ENCODE data around the gene RABEPK. TPM values are rescaled to one million over a fixed set of nuclear protein-coding genes. Genes with fewer than 3 reads are reported as not detected.
"Not testable (repeated sequence)": the region's sequence is repeated elsewhere in the genome, so short reads cannot be mapped to it uniquely, and the experiment has no call there.

RABEPK gene
- total RNA-seq, 1 donor from 2014 or later = 30.7 TPM

GRCh38 chr9:125161284-125161918 lies 38.9 kb upstream of the RABEPK start:
- Histone ChIP-seq H3K4me2 (ENCODE audit: low read length) (no peak overlapping the region), H2AFZ (ENCODE audit: low read depth, low read length) (no peak overlapping the region), H3K9ac (ENCODE audit: low read length) (no peak overlapping the region), H3K4me3 (ENCODE audit: insufficient read depth, low read depth, low read length) (no peak overlapping the region), H3K36me3 (ENCODE audit: insufficient read depth, low read length) (peaks cover 7% of the 10 kb centered on the region), H3K9me3 (ENCODE audit: insufficient read depth, low read depth, low read length) (no peaks in the 10 kb centered on the region), H4K20me1 (ENCODE audit: insufficient read depth, low read length) (peaks cover 26% of the 10 kb centered on the region), H3K27ac (ENCODE audit: low read depth, low read length) (no peak overlapping the region), H3K79me2 (ENCODE audit: insufficient read depth, low read length) (peaks cover 45% of the 10 kb centered on the region), H3K27me3 (ENCODE audit: insufficient read depth, low read length) (no peaks in the 10 kb centered on the region), H3K4me1 (ENCODE audit: insufficient read depth, low read length) (no peaks in the 10 kb centered on the region)
- FAIRE-seq (no peak), DNase-seq (ENCODE audit: low read depth) (peak; percentile 27)
- Mint-ChIP-seq H3K9me3 (ENCODE audit: unreplicated experiment) (no peaks in the 10 kb centered on the region), H3K36me3 (ENCODE audit: low read depth, unreplicated experiment) (peaks cover 5% of the 10 kb centered on the region), H3K4me1 (ENCODE audit: low read depth, unreplicated experiment) (peaks cover 11% of the 10 kb centered on the region), H3K4me3 (ENCODE audit: unreplicated experiment) (no peak overlapping the region), H3K27me3 (ENCODE audit: low read depth, unreplicated experiment) (no peaks in the 10 kb centered on the region), H3K27ac (ENCODE audit: unreplicated experiment) (no peak overlapping the region)
- TF ChIP-seq EZH2 (IDR thresholded peaks at IDR 0.05; ENCODE audit: insufficient read depth, low read length) = no peak
- TF ChIP-seq CTCF (IDR thresholded peaks at IDR 0.05; ENCODE audit: insufficient read depth, low read depth, low read length) = no peak

DNA sequence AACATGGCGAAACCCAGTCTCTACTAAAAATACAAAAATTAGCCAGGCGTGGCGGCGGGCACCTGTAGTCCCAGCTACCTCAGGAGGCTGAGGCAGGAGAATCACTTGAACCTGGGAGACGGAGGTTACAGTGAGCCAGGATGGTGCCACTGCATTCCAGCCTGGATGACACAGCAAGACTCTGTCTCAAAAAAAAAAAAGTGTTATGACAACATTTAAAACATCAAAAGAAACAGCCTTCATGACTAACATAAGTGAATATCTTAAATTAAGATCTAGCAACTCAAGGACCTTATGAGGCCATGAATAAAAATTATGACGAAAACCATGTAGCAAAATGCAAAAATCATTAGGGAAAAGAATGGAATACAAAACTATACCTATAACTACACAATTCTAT lies 37.5 kb upstream of the RABEPK start:
- Histone ChIP-seq H3K79me2 (ENCODE audit: insufficient read depth, low read length) (peaks cover 50% of the 10 kb centered on the region), H4K20me1 (ENCODE audit: insufficient read depth, low read length) (peaks cover 32% of the 10 kb centered on the region)
- H2AFZ ChIP-seq (ENCODE audit: low read depth, low read length); DNase-seq (ENCODE audit: low read depth); H3K9me3 ChIP-seq (ENCODE audit: insufficient read depth, low read depth, low read length); H3K27ac ChIP-seq (ENCODE audit: low read depth, low read length); H3K4me3 ChIP-seq (ENCODE audit: insufficient read depth, low read depth, low read length); H3K9me3 Mint-ChIP-seq (ENCODE audit: unreplicated experiment); H3K4me2 ChIP-seq (ENCODE audit: low read length); FAIRE-seq; H3K27me3 ChIP-seq (ENCODE audit: insufficient read depth, low read length); H3K4me3 Mint-ChIP-seq (ENCODE audit: unreplicated experiment); H3K4me1 ChIP-seq (ENCODE audit: insufficient read depth, low read length); H3K36me3 ChIP-seq (ENCODE audit: insufficient read depth, low read length); H3K27me3 Mint-ChIP-seq (ENCODE audit: low read depth, unreplicated experiment); H3K36me3 Mint-ChIP-seq (ENCODE audit: low read depth, unreplicated experiment); H3K9ac ChIP-seq (ENCODE audit: low read length): not testable (repeated sequence)
- peak overlapping the region; percentile 67 for H3K27ac Mint-ChIP-seq (ENCODE audit: unreplicated experiment)
- peaks cover 11% of the 10 kb centered on the region for H3K4me1 Mint-ChIP-seq (ENCODE audit: low read depth, unreplicated experiment)

- Histone ChIP-seq H3K4me2 (ENCODE audit: low read length) (no peak overlapping the region), H3K4me3 (ENCODE audit: insufficient read depth, low read depth, low read length) (no peak overlapping the region), H3K27me3 (ENCODE audit: insufficient read depth, low read length) (no peaks in the 10 kb centered on the region), H3K36me3 (ENCODE audit: insufficient read depth, low read length) (peaks cover 2% of the 10 kb centered on the region), H4K20me1 (ENCODE audit: insufficient read depth, low read length) (peaks cover 22% of the 10 kb centered on the region), H3K9ac (ENCODE audit: low read length) (no peak overlapping the region), H2AFZ (ENCODE audit: low read depth, low read length) (no peak overlapping the region), H3K4me1 (ENCODE audit: insufficient read depth, low read length) (peaks cover 3% of the 10 kb centered on the region), H3K27ac (ENCODE audit: low read depth, low read length) (no peak overlapping the region), H3K9me3 (ENCODE audit: insufficient read depth, low read depth, low read length) (no peaks in the 10 kb centered on the region), H3K79me2 (ENCODE audit: insufficient read depth, low read length) (peaks cover 41% of the 10 kb centered on the region)
- no peak for TF ChIP-seq CTCF (IDR thresholded peaks at IDR 0.05; ENCODE audit: insufficient read depth, low read depth, low read length)
- TF ChIP-seq EZH2 (IDR thresholded peaks at IDR 0.05; ENCODE audit: insufficient read depth, low read length) = no peak
- no peaks in the 10 kb centered on the region for H3K9me3 Mint-ChIP-seq (ENCODE audit: unreplicated experiment)
- H3K4me3 Mint-ChIP-seq (ENCODE audit: unreplicated experiment) = no peak overlapping the region
- no peak for DNase-seq (ENCODE audit: low read depth)
- no peak for FAIRE-seq
- H3K4me1 Mint-ChIP-seq (ENCODE audit: low read depth, unreplicated experiment) = peaks cover 5% of the 10 kb centered on the region
- peaks cover 1% of the 10 kb centered on the region for H3K36me3 Mint-ChIP-seq (ENCODE audit: low read depth, unreplicated experiment)
- no peaks in the 10 kb centered on the region for H3K27me3 Mint-ChIP-seq (ENCODE audit: low read depth, unreplicated experiment)
- H3K27ac Mint-ChIP-seq (ENCODE audit: unreplicated experiment) = no peak overlapping the region
These were observed 33.6 kb upstream of the RABEPK start for GRCh38 chr9:125166762-125167161.
